Suprapubic skin (tissue), 4 donors: ENCODE data around the gene RERE. TPM values are rescaled to one million over a fixed set of nuclear protein-coding genes. Genes with fewer than 3 reads are reported as not detected.

Source experiments
- DNase-seq, 2 donors: peaks; one replicate each; pipeline ENCODE4 v3.0.0-alpha.2; 2019; ENCODE audit warnings: low spot score in 2 of 2
- H3K27ac ChIP-seq: fragments of 200-600 bp; sonication (generic); one replicate; pipeline ENCODE4 v1.5.1; 2019
- H3K27me3 ChIP-seq: fragments of 200-600 bp; sonication (generic); one replicate; pipeline ENCODE4 v1.5.1; 2019
- H3K36me3 ChIP-seq: fragments of 200-600 bp; sonication (generic); one replicate; pipeline ENCODE4 v1.5.1; 2019
- H3K4me1 ChIP-seq: fragments of 200-600 bp; sonication (generic); one replicate; pipeline ENCODE4 v1.5.1; 2019
- H3K4me3 ChIP-seq: fragments of 200-600 bp; sonication (generic); one replicate; pipeline ENCODE4 v1.5.1; 2019; ENCODE audit warnings: mild to moderate bottlenecking
- H3K9me3 ChIP-seq: fragments of 200-600 bp; sonication (generic); one replicate; pipeline ENCODE4 v1.5.1; 2019
- CTCF ChIP-seq, 2 donors: fragments of 200-600 bp in 1 of 2; fragments of 450-650 bp in 1 of 2; sonication (generic) in 1 of 2; IDR thresholded peaks; one replicate each; pipeline ENCODE4 v1.5.1; 2016 to 2019; ENCODE audit warnings: antibody characterized with exemption in 2 of 2, mild to moderate bottlenecking in 1 of 2, moderate library complexity in 1 of 2
- EP300 ChIP-seq: sonication (generic); formaldehyde crosslinking; IDR thresholded peaks from one replicate; pipeline ENCODE4 v1.6.1; 2017; ENCODE audit warnings: antibody characterized with exemption
- POLR2A ChIP-seq, 2 donors: fragments of 450-650 bp; IDR thresholded peaks; one replicate each; pipeline ENCODE4 v1.6.1; 2017; ENCODE audit warnings: antibody characterized with exemption in 2 of 2, mild to moderate bottlenecking in 2 of 2, moderate library complexity in 2 of 2
- POLR2AphosphoS5 ChIP-seq, 3 donors: sonication (generic); formaldehyde crosslinking; IDR thresholded peaks; one replicate each; pipeline ENCODE4 v1.6.1; 2017; ENCODE audit warnings: antibody characterized with exemption in 3 of 3
- WGBS: methylation state at CpG from one replicate; pipeline ENCODE4 v1.1.5; 2018; 5-methylcytosine and 5-hydroxymethylcytosine counted together
- total RNA-seq, 4 donors: library from RNA; depleted of rRNA; stranded (reverse); fragments of >200 nt; gene quantifications; one replicate each; pipeline ENCODE4 v1.1.0, GENCODE V29; 2016

The RERE gene
- total RNA-seq, 4 donors from 2014 or later: 43.4 to 113 (median 83.3) TPM

- TF ChIP-seq POLR2A (IDR thresholded peaks at IDR 0.05) (no peak), CTCF (IDR thresholded peaks at IDR 0.05) (no peak), EP300 (no peak), POLR2AphosphoS5 (IDR thresholded peaks at IDR 0.05) (no peak)
- WGBS: 61% methylated on average over 4 of the region's 4 CpGs
- Histone ChIP-seq H3K36me3 (no peaks in the 10 kb centered on the region), H3K4me1 (peaks cover 10% of the 10 kb centered on the region), H3K27me3 (no peaks in the 10 kb centered on the region), H3K9me3 (no peaks in the 10 kb centered on the region), H3K27ac (no peak overlapping the region), H3K4me3 (no peak overlapping the region)
- DNase-seq: no peak
Observed at GRCh38 chr1:8764293-8764937, 53.0 kb downstream of the RERE start.

- H3K4me1 ChIP-seq: peaks cover 10% of the 10 kb centered on the region
- H3K36me3 ChIP-seq: no peaks in the 10 kb centered on the region
- DNase-seq: no peak
- H3K4me3 ChIP-seq: no peak overlapping the region
- 70% methylated on average over 4 of the region's 4 CpGs for WGBS
- no peaks in the 10 kb centered on the region for H3K9me3 ChIP-seq
- no peak overlapping the region for H3K27ac ChIP-seq
- no peaks in the 10 kb centered on the region for H3K27me3 ChIP-seq
- no peak for TF ChIP-seq POLR2AphosphoS5 (IDR thresholded peaks at IDR 0.05)
- no peak for TF ChIP-seq POLR2A (IDR thresholded peaks at IDR 0.05)
- no peak for TF ChIP-seq EP300
- TF ChIP-seq CTCF (IDR thresholded peaks at IDR 0.05): no peak
Observed at GRCh38 chr1:8763888-8764287, 53.6 kb downstream of the RERE start.

- 81% methylated on average over 2 of the region's 2 CpGs for WGBS
- no peak overlapping the region for H3K4me3 ChIP-seq
- no peaks in the 10 kb centered on the region for H3K36me3 ChIP-seq
- H3K27me3 ChIP-seq: no peaks in the 10 kb centered on the region
- no peak for DNase-seq
- TF ChIP-seq POLR2A (IDR thresholded peaks at IDR 0.05): no peak
- TF ChIP-seq EP300: no peak
- TF ChIP-seq CTCF (IDR thresholded peaks at IDR 0.05): no peak
- no peak for TF ChIP-seq POLR2AphosphoS5 (IDR thresholded peaks at IDR 0.05)
- peaks cover 4% of the 10 kb centered on the region for H3K4me1 ChIP-seq
- H3K27ac ChIP-seq: no peak overlapping the region
- H3K9me3 ChIP-seq: no peaks in the 10 kb centered on the region
Observed at GRCh38 chr1:8754993-8755392, 62.4 kb downstream of the RERE start.

- 59% methylated on average over 1 of the region's 1 CpG for WGBS
- peaks cover 4% of the 10 kb centered on the region for H3K4me1 ChIP-seq
- H3K27me3 ChIP-seq: no peaks in the 10 kb centered on the region
- H3K4me3 ChIP-seq: no peak overlapping the region
- TF ChIP-seq CTCF (IDR thresholded peaks at IDR 0.05): no peak
- TF ChIP-seq POLR2AphosphoS5 (IDR thresholded peaks at IDR 0.05): no peak
- TF ChIP-seq POLR2A (IDR thresholded peaks at IDR 0.05): no peak
- TF ChIP-seq EP300: no peak
- no peak for DNase-seq
- H3K27ac ChIP-seq: no peak overlapping the region
- H3K36me3 ChIP-seq: no peaks in the 10 kb centered on the region
- H3K9me3 ChIP-seq: no peaks in the 10 kb centered on the region
Observed at GRCh38 chr1:8754247-8754650, 63.2 kb downstream of the RERE start.

- H3K9me3 ChIP-seq: no peaks in the 10 kb centered on the region
- peaks cover 4% of the 10 kb centered on the region for H3K4me1 ChIP-seq
- no peak overlapping the region for H3K27ac ChIP-seq
- no peak overlapping the region for H3K4me3 ChIP-seq
- H3K36me3 ChIP-seq: no peaks in the 10 kb centered on the region
- DNase-seq: no peak
- TF ChIP-seq EP300 (no peak), POLR2A (IDR thresholded peaks at IDR 0.05) (no peak), CTCF (IDR thresholded peaks at IDR 0.05) (no peak), POLR2AphosphoS5 (IDR thresholded peaks at IDR 0.05) (no peak)
- no peaks in the 10 kb centered on the region for H3K27me3 ChIP-seq
Observed at GRCh38 chr1:8753736-8754135, 63.7 kb downstream of the RERE start.
